H1 (cell line): ENCODE data around the gene TGM4. TPM values are rescaled to one million over a fixed set of nuclear protein-coding genes. Genes with fewer than 3 reads are reported as not detected.

Source experiments
- CTCF ChIA-PET: fragments of 300-600 bp; sonication (Branson Sonifier 250); formaldehyde crosslinking; loops from one replicate; lab custom pipeline; 2021; ENCODE audit not compliant: partially characterized antibody; lab: Charles Lee
- POLR2A ChIA-PET: fragments of 300-600 bp; sonication (Branson Sonifier 250); formaldehyde crosslinking; loops from one replicate; lab custom pipeline; 2021; ENCODE audit warnings: inconsistent platforms; ENCODE audit not compliant: partially characterized antibody; lab: Charles Lee
- DNase-seq, 2 experiments: peaks; one replicate each; pipeline versions ENCODE4 v3.0.0 to v3.0.0-alpha.2; 2010 to 2022; ENCODE audit warnings: low spot score in 2 of 2, low read depth in 1 of 2, mixed read lengths in 1 of 2
- FAIRE-seq: peaks from 2 replicates; lab custom pipeline; 2011; peaks lifted over from hg19 to GRCh38; lab: Jason Lieb, UNC
- H2AFZ ChIP-seq: 2 replicates; pipeline ENCODE4 v1.8.1; 2012; ENCODE audit warnings: low read length, inconsistent platforms
- H2AK5ac ChIP-seq: 2 replicates; pipeline ENCODE4 v1.6.1; 2013; ENCODE audit warnings: low read depth, low read length
- H2BK120ac ChIP-seq: replicated peaks from 2 replicates; pipeline ENCODE3; 2013; ENCODE audit warnings: low read depth, low read length, inconsistent platforms
- H2BK12ac ChIP-seq: 2 replicates; pipeline ENCODE4 v1.6.1; 2013; ENCODE audit warnings: low read depth, low read length
- H2BK15ac ChIP-seq: 2 replicates; pipeline ENCODE4 v1.6.1; 2013; ENCODE audit warnings: low read length
- H2BK20ac ChIP-seq: 2 replicates; pipeline ENCODE4 v1.6.1; 2013; ENCODE audit warnings: low read length
- H2BK5ac ChIP-seq: 2 replicates; pipeline ENCODE4 v1.6.1; 2013; ENCODE audit warnings: low read depth, low read length
- H3K14ac ChIP-seq: 2 replicates; pipeline ENCODE4 v1.6.1; 2013; ENCODE audit warnings: inconsistent platforms; ENCODE audit not compliant: insufficient read length
- H3K18ac ChIP-seq: 2 replicates; pipeline ENCODE4 v1.6.1; 2013; ENCODE audit warnings: low read length; ENCODE audit errors: extremely low read depth
- H3K23ac ChIP-seq: 2 replicates; pipeline ENCODE4 v1.6.1; 2013; ENCODE audit warnings: inconsistent platforms; ENCODE audit not compliant: insufficient read length
- H3K23me2 ChIP-seq: 2 replicates; pipeline ENCODE4 v1.6.1; 2013; ENCODE audit warnings: low read depth, low read length
- H3K27ac ChIP-seq: 2 replicates; pipeline ENCODE4 v1.6.1; 2011; ENCODE audit warnings: low read depth, low read length, inconsistent platforms
- H3K27me3 ChIP-seq, 4 experiments: replicated peaks in 1 of 4; 1 replicate in 1 of 4; 2 replicates in 3 of 4; pipeline versions ENCODE4 v1.6.1 to v1.8.1; 2011 to 2013; ENCODE audit warnings: low read length in 3 of 4, mild to moderate bottlenecking in 3 of 4, inconsistent platforms in 2 of 4, mixed read lengths in 2 of 4, moderate library complexity in 1 of 4; ENCODE audit not compliant: control insufficient read depth in 3 of 4, insufficient read depth in 3 of 4; ENCODE audit errors: extremely low read depth in 1 of 4
- H3K36me3 ChIP-seq, 4 experiments: 2 replicates each; pipeline versions ENCODE4 v1.6.1 to v1.8.1; 2011 to 2013; ENCODE audit warnings: mild to moderate bottlenecking in 4 of 4, low read length in 3 of 4, moderate library complexity in 2 of 4, control low read depth in 1 of 4, inconsistent platforms in 1 of 4; ENCODE audit not compliant: insufficient read depth in 4 of 4, control insufficient read depth in 2 of 4
- H3K4ac ChIP-seq: replicated peaks from 2 replicates; pipeline ENCODE3; 2013; ENCODE audit warnings: low read length, low read depth, mixed read lengths, inconsistent platforms; ENCODE audit not compliant: insufficient read length
- H3K4me1 ChIP-seq, 4 experiments: replicated peaks in 1 of 4; 1 replicate in 1 of 4; 2 replicates in 3 of 4; pipeline versions ENCODE4 v1.6.1 to v1.8.1; 2011 to 2013; ENCODE audit warnings: low read length in 3 of 4, inconsistent platforms in 2 of 4, mixed read lengths in 1 of 4; ENCODE audit not compliant: insufficient read depth in 4 of 4, control insufficient read depth in 3 of 4
- H3K4me2 ChIP-seq, 2 experiments: 2 replicates each; pipeline versions ENCODE4 v1.6.1 to v1.8.1; 2011 to 2013; ENCODE audit warnings: low read depth in 2 of 2, low read length in 2 of 2, control low read depth in 1 of 2, inconsistent platforms in 1 of 2, mild to moderate bottlenecking in 1 of 2; ENCODE audit not compliant: insufficient read depth in 1 of 2
- H3K4me3 ChIP-seq, 4 experiments: fragments of 200-600, 300-600 bp in 1 of 4; sonication (generic), shearing (Covaris generic), sonication (Bioruptor Twin) in 1 of 4; 2 replicates each; pipeline versions ENCODE4 v1.5.1 to v1.8.1; 2011 to 2016; ENCODE audit warnings: low read length in 4 of 4, low read depth in 3 of 4, control low read depth in 2 of 4, inconsistent platforms in 2 of 4, mild to moderate bottlenecking in 2 of 4, mixed read lengths in 1 of 4, moderate library complexity in 1 of 4; ENCODE audit not compliant: insufficient read depth in 2 of 4; ENCODE audit errors: extremely low read depth in 1 of 4
- H3K56ac ChIP-seq: replicated peaks from 2 replicates; pipeline ENCODE3; 2013; ENCODE audit warnings: low read depth, mild to moderate bottlenecking, mixed read lengths, low read length, inconsistent platforms; ENCODE audit not compliant: insufficient read length
- H3K79me1 ChIP-seq: 2 replicates; pipeline ENCODE4 v1.6.1; 2013; ENCODE audit warnings: low read depth, low read length, control low read depth
- H3K79me2 ChIP-seq, 2 experiments: 2 replicates each; pipeline versions ENCODE4 v1.6.1 to v1.8.1; 2012 to 2013; ENCODE audit warnings: low read length in 2 of 2, mild to moderate bottlenecking in 2 of 2, inconsistent platforms in 1 of 2; ENCODE audit not compliant: insufficient read depth in 2 of 2, control insufficient read depth in 1 of 2
- H3K9ac ChIP-seq, 4 experiments: replicated peaks in 1 of 4; 1 replicate in 1 of 4; 2 replicates in 3 of 4; pipeline versions ENCODE4 v1.6.1 to v1.8.1; 2011 to 2013; ENCODE audit warnings: low read depth in 3 of 4, low read length in 3 of 4, control low read depth in 2 of 4, mild to moderate bottlenecking in 2 of 4, moderate library complexity in 2 of 4, inconsistent platforms in 1 of 4; ENCODE audit errors: extremely low read depth in 1 of 4
- H3K9me3 ChIP-seq, 2 experiments: 2 replicates each; pipeline versions ENCODE4 v1.6.1 to v1.8.1; 2012 to 2013; ENCODE audit warnings: mild to moderate bottlenecking in 2 of 2, moderate library complexity in 2 of 2, control low read depth in 1 of 2, inconsistent platforms in 1 of 2, low read depth in 1 of 2, low read length in 1 of 2, mixed read lengths in 1 of 2; ENCODE audit not compliant: insufficient read depth in 2 of 2
- H4K20me1 ChIP-seq, 2 experiments: replicated peaks in 1 of 2; 2 replicates each; pipeline versions ENCODE3 to v1.8.1; 2011 to 2013; ENCODE audit warnings: inconsistent platforms in 2 of 2, low read length in 2 of 2, mild to moderate bottlenecking in 1 of 2; ENCODE audit not compliant: insufficient read depth in 2 of 2, control insufficient read depth in 1 of 2
- H4K5ac ChIP-seq: 2 replicates; pipeline ENCODE4 v1.6.1; 2013; ENCODE audit warnings: low read length, low read depth, mixed read lengths, inconsistent platforms; ENCODE audit not compliant: insufficient read length
- H4K8ac ChIP-seq: 2 replicates; pipeline ENCODE4 v1.8.0; 2013; ENCODE audit warnings: mild to moderate bottlenecking, moderate library complexity, low read length, inconsistent platforms; ENCODE audit not compliant: insufficient read depth; ENCODE audit errors: extremely low read depth
- H4K91ac ChIP-seq: replicated peaks from 2 replicates; pipeline ENCODE3; 2013; ENCODE audit warnings: low read length, mixed read lengths, inconsistent platforms; ENCODE audit not compliant: insufficient read length
- CBX5 ChIP-seq: fragments of 300-800, 300-1000 bp; sonication (generic); IDR thresholded peaks from 2 replicates; pipeline ENCODE4 v1.7.1; 2016; ENCODE audit warnings: antibody characterized with exemption, low read length, low read depth
- CBX8 ChIP-seq: fragments of 300-800, 300-1000 bp; sonication (generic); IDR thresholded peaks from 2 replicates; pipeline ENCODE4 v1.7.1; 2016; ENCODE audit warnings: low read depth, low read length, borderline replicate concordance
- CHD1 ChIP-seq: IDR thresholded peaks from 2 replicates; pipeline ENCODE4 v1.6.1; 2012; ENCODE audit warnings: low read depth, low read length, improper control_type of control experiment
- EP300 ChIP-seq, 2 experiments: IDR thresholded peaks; 1 replicate in 1 of 2; 2 replicates in 1 of 2; pipeline ENCODE4 v1.6.1; 2011 to 2012; ENCODE audit warnings: low read depth in 2 of 2, low read length in 2 of 2, mild to moderate bottlenecking in 2 of 2, borderline replicate concordance in 1 of 2, inconsistent platforms in 1 of 2, moderate library complexity in 1 of 2
- HDAC2 ChIP-seq, 2 experiments: fragments of 300-600 bp in 1 of 2; sonication (generic) in 1 of 2; IDR thresholded peaks; 2 replicates each; pipeline ENCODE4 v1.6.1; 2011 to 2012; ENCODE audit warnings: low read depth in 2 of 2, low read length in 2 of 2, mild to moderate bottlenecking in 2 of 2, moderate library complexity in 2 of 2, borderline replicate concordance in 1 of 2, inconsistent platforms in 1 of 2
- JUN ChIP-seq: IDR thresholded peaks from 2 replicates; pipeline ENCODE4 v1.6.1; 2011; ENCODE audit warnings: low read depth, mild to moderate bottlenecking, improper control_type of control experiment, low read length
- SIX5 ChIP-seq: IDR thresholded peaks from 2 replicates; pipeline ENCODE4 v1.6.1; 2011; ENCODE audit warnings: mild to moderate bottlenecking, low read depth, low read length
- TAF1 ChIP-seq: IDR thresholded peaks from 2 replicates; pipeline ENCODE4 v1.6.1; 2011; ENCODE audit warnings: mild to moderate bottlenecking, low read depth, low read length
- TAF7 ChIP-seq: optimal IDR thresholded peaks from 2 replicates; pipeline ENCODE3; 2011; ENCODE audit warnings: low read depth, mild to moderate bottlenecking, inconsistent platforms, low read length, moderate library complexity, borderline replicate concordance
- TCF12 ChIP-seq: IDR thresholded peaks from 2 replicates; pipeline ENCODE4 v1.6.1; 2011; ENCODE audit warnings: low read depth, mild to moderate bottlenecking, low read length
- WGBS, 2 experiments: shearing (Covaris generic) in 1 of 2; methylation state at CpG; one replicate each; pipeline versions ENCODE4 v1.1.6 to v1.1.7; 2013 to 2015; ENCODE audit warnings: low lambda C conversion rate in 2 of 2, mixed read lengths in 2 of 2, inconsistent platforms in 1 of 2, low coverage in 1 of 2, missing lambda C conversion rate in 1 of 2; ENCODE audit not compliant: insufficient replicate concordance in 2 of 2, insufficient coverage in 1 of 2, insufficient read length in 1 of 2; ENCODE audit errors: extremely low coverage in 1 of 2, missing lambda C conversion rate in 1 of 2; 5-methylcytosine and 5-hydroxymethylcytosine counted together
- polyA plus RNA-seq, 7 experiments: library from polyadenylated mRNA; depleted of rRNA in 3 of 7; stranded (reverse) in 5 of 7; unstranded in 2 of 7; fragments of >200 nt in 5 of 7; fragments of 200-250 nt in 2 of 7; gene quantifications; 1 replicate in 5 of 7; 2 replicates in 1 of 7; 4 replicates in 1 of 7; pipeline versions ENCODE4 v1.2.1 to v1.2.3, GENCODE V29; 2011 to 2013; ENCODE audit warnings: missing spikeins in 2 of 7, mixed read lengths in 2 of 7
- total RNA-seq: library from RNA; stranded (reverse); fragmentation: NEBNext Ultra II Directional; extraction: Animal tissue kit (Norgen Biotek cat#: 25700); gene quantifications from 2 replicates; pipeline ENCODE4 v1.2.1, GENCODE V29; 2021

The TGM4 gene
- total and polyA plus RNA-seq, 2 of the 8 experiments (the other 6 are each of a cell fraction or from before 2014, with no cell fraction given): 0.02 TPM; not detected in 1

- H3K79me2 ChIP-seq: peaks cover 6 to 88% of the 10 kb centered on the region in 2 experiments
- H3K18ac ChIP-seq: no peak overlapping the region
- FAIRE-seq: no peak
- no peak overlapping the region for H3K4me3 ChIP-seq
- H2BK20ac ChIP-seq: no peak overlapping the region
- H4K5ac ChIP-seq: no peak overlapping the region
- H2BK12ac ChIP-seq: no peak overlapping the region
- no peak overlapping the region for H3K56ac ChIP-seq
- no peak overlapping the region for H2BK120ac ChIP-seq
- no peak overlapping the region for H3K9ac ChIP-seq
- no peak overlapping the region for H3K27ac ChIP-seq
- no peak overlapping the region for H3K23ac ChIP-seq
- peaks cover 0 to 4% of the 10 kb centered on the region in 2 experiments for H4K20me1 ChIP-seq
- ChIA-PET CTCF (interaction anchor here (0.9 to 1.4 kb wide), 3 partner anchors 9 to 49 kb away, joined by 3 to 5 read pairs (median 4); no protein-coding TSS in a partner anchor), POLR2A (interaction anchor here (5.2 kb wide), 1 partner anchor 13 kb away, joined by 34 read pairs; the partner anchor contains the start of genes EXOSC7 and ZDHHC3)
- H4K91ac ChIP-seq: no peak overlapping the region
- no peak for DNase-seq
- no peak overlapping the region for H2BK15ac ChIP-seq
- no peak for TF ChIP-seq JUN
- no peak for TF ChIP-seq SIX5
- no peak for TF ChIP-seq TAF7
- no peak for TF ChIP-seq TAF1
- no peak for TF ChIP-seq CHD1
- no peak for TF ChIP-seq CBX8
- TF ChIP-seq HDAC2 (IDR thresholded peaks at IDR 0.05; ENCODE audit: borderline replicate concordance in 1 of 2, low read depth in 2 of 2, low read length in 2 of 2): no peak
- no peak for TF ChIP-seq CBX5
- TF ChIP-seq TCF12: no peak
- TF ChIP-seq EP300 (IDR thresholded peaks at IDR 0.05; ENCODE audit: borderline replicate concordance in 1 of 2, low read depth in 2 of 2, low read length in 2 of 2): no peak
- no peak overlapping the region for H4K8ac ChIP-seq
- H3K79me1 ChIP-seq: peaks cover 9% of the 10 kb centered on the region
- no peaks in the 10 kb centered on the region for H3K36me3 ChIP-seq
- H3K4me1 ChIP-seq: no peaks in the 10 kb centered on the region
- no peak overlapping the region for H3K4ac ChIP-seq
- 85% methylated on average over 4 of the region's 4 CpGs; no CpG with 5 or more reads in 1 of the 2 experiments for WGBS, 2 experiments
- H2AK5ac ChIP-seq: no peak overlapping the region
- H3K4me2 ChIP-seq: no peak overlapping the region
- no peaks in the 10 kb centered on the region for H3K9me3 ChIP-seq
- no peak overlapping the region for H2AFZ ChIP-seq
- no peak overlapping the region for H2BK5ac ChIP-seq
- no peaks in the 10 kb centered on the region for H3K23me2 ChIP-seq
- H3K14ac ChIP-seq: no peak overlapping the region
- H3K27me3 ChIP-seq: peaks cover 0 to 1% (median 0%) of the 10 kb centered on the region in 4 experiments; a peak in 1 of 7 replicates
These were observed 89.3 kb downstream of the TGM4 start for GRCh38 chr3:44963571-44964325.
